Mucosa of descending colon (tissue), 3 donors: ENCODE results near the gene MIEF1. TPM values are rescaled to one million over a fixed set of nuclear protein-coding genes. Genes with fewer than 3 reads are reported as not detected.

Experiments used
- ATAC-seq: fragments of 200-7000 bp; cut with Tn5 transposase; one replicate; pipeline ENCODE4 v1.9.1; 2020; ENCODE audit warnings: mild to moderate bottlenecking, moderate library complexity
- DNase-seq, 3 donors: peaks; one replicate each; pipeline ENCODE4 v3.0.0-alpha.2; 2020
- H3K36me3 ChIP-seq: fragments of 200-600 bp; one replicate; pipeline ENCODE4 v1.8.0; 2021; ENCODE audit warnings: low read depth, mild to moderate bottlenecking
- H3K4me1 ChIP-seq: fragments of 200-600 bp; one replicate; pipeline ENCODE4 v1.8.0; 2021; ENCODE audit warnings: low read depth, mild to moderate bottlenecking
- H3K4me3 ChIP-seq: fragments of 200-600 bp; one replicate; pipeline ENCODE4 v1.8.0; 2021; ENCODE audit warnings: mild to moderate bottlenecking
- H3K9me3 ChIP-seq: fragments of 200-600 bp; one replicate; pipeline ENCODE4 v1.8.0; 2021; ENCODE audit warnings: mild to moderate bottlenecking
- intact Hi-C, 2 donors: fragments of 100-400 bp; cut with DNase I in 1 of 2; cut with micrococcal nuclease in 1 of 2; formaldehyde crosslinking; loops; one replicate each; pipeline versions ENCODE4 v1.11.0 to v1.11.1; 2022; cut with DNase I, micrococcal nuclease
- total RNA-seq, 3 donors: library from RNA; stranded (reverse); fragmentation: NEBNext Ultra II Directional in 2 of 3; extraction: Animal tissue kit (Norgen Biotek cat#: 25700) in 2 of 3; gene quantifications; one replicate each; pipeline versions ENCODE4 v1.2.1 to v1.2.4, GENCODE V29; 2021 to 2023
- TF ChIP-seq, protein P1 (sequence below): fragments of 200-600 bp; IDR thresholded peaks from one replicate; pipeline ENCODE4 v1.8.0; 2022; ENCODE audit warnings: antibody characterized with exemption, mild to moderate bottlenecking
- donor health status: DM: no; HTN: no; CAD: no; lungs with moderate emphysema.
- donor health status: DM: no; HTN: no; CAD: no.
- donor health status: DM: no; HTN: yes; CAD: no.

MIEF1 gene
- total RNA-seq, 3 donors from 2014 or later: 29.8 to 38.4 (median 34.0) TPM

DNA sequence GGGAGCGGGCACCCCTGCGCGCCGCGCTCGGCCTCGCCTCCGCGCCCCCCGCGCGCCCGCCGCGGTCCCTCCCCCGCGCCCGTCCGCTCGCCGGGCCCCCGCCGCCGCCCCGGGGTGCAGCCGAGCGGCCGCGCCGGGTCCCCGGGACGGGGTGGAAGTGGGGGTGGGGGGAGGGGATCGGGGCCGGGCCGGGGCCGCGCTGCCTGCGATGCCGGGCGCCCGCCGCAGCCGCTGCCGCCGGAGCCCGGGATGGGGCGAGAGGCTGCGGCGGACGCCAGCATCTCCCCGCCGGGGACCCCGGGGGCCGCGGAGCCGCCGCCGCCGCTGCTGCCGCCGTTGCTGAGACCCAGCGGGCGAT is 44.9 kb upstream of the MIEF1 start:
- Histone ChIP-seq H3K4me3 (no peak overlapping the region), H3K4me1 (peaks cover 2% of the 10 kb centered on the region), H3K9me3 (no peaks in the 10 kb centered on the region), H3K36me3 (no peaks in the 10 kb centered on the region)
- no peak for DNase-seq
- TF ChIP-seq, protein P1, sequence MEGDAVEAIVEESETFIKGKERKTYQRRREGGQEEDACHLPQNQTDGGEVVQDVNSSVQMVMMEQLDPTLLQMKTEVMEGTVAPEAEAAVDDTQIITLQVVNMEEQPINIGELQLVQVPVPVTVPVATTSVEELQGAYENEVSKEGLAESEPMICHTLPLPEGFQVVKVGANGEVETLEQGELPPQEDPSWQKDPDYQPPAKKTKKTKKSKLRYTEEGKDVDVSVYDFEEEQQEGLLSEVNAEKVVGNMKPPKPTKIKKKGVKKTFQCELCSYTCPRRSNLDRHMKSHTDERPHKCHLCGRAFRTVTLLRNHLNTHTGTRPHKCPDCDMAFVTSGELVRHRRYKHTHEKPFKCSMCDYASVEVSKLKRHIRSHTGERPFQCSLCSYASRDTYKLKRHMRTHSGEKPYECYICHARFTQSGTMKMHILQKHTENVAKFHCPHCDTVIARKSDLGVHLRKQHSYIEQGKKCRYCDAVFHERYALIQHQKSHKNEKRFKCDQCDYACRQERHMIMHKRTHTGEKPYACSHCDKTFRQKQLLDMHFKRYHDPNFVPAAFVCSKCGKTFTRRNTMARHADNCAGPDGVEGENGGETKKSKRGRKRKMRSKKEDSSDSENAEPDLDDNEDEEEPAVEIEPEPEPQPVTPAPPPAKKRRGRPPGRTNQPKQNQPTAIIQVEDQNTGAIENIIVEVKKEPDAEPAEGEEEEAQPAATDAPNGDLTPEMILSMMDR: no peak
- ATAC-seq: no peak
- intact Hi-C loops: no loop called here

DNA sequence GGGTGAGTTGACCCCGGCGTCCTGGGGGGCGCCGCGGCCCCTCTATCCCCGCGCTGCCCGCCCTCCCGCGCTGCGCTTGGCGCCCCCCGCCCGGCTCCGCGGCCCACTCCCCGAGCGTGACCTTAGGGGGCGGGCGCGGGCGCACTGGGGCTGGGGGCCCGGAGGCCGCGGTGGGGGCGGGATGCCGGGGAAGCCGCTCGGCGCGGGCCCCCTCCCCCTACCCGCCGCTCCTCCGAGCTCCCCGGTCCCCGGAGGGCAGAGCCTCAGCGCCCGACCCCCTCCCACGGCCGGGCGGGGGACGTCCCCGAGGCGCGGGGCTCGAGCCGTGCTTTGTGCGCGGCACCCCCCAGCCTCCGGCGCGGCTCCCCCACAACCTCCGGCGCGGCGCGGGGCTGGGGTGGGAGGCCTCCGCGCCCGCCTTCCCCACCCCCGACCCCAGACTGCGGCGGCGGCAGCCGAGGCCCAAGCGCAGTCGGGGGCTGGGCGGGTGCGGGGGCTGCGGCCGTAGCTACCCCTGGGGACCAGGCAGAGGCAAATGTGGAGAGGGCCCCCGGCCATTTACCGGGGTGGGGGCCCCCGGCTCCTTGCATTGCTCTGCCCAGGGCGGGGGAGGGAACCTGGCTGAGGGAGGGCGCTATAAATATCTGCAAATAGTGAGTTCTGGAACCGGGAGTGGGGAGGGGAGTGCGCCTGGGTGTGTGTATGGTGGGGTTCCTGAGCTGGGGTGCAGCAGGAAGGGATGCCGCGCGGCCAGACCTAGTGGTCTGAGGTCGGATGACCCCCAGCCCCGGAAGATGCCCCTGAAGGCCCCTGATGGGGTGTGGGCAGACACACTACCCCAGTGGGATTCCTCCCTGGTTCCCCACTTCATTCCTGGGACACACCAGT is 44.3 kb upstream of the MIEF1 start:
- Histone ChIP-seq H3K36me3 (no peaks in the 10 kb centered on the region), H3K9me3 (no peaks in the 10 kb centered on the region), H3K4me1 (peaks cover 2% of the 10 kb centered on the region), H3K4me3 (no peak overlapping the region)
- intact Hi-C loops: no loop called here
- ATAC-seq: no peak
- TF ChIP-seq, protein P1: no peak
- no peak for DNase-seq

DNA sequence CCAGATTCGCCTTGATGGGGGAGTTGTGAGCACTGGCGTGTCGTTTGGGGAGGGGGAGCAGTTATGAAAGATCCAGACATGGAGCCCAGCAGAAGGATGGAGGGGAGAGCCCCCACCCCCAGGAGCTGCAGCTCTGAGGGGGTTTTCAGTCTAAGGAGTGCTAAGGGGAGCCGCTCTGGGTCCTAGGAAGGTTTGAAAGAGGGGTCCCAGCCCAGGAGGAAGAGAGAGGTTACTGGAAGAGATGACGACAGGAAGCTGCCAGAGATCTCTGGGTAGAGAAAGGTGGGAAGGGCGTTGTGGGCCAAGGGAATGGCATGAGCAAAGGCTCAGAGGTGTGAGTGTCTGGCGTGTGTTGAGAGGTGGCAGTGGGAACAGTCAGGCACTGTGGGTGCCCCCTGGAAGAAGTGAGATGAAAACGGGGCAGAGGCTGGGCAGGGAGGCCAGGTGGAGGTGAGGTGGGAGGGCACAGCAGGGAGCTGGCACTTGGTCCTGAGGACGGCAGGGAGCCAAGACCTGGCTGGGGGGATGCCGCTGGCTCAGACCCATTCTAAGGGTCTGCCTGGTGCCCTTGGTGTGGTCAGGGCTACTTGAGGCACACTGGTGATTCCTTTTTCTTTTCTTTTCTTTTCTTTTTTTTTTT is 43.5 kb upstream of the MIEF1 start:
- TF ChIP-seq, protein P1: no peak
- ATAC-seq (no peak), DNase-seq (no peak)
- no peaks in the 10 kb centered on the region for H3K9me3 ChIP-seq
- intact Hi-C loops: no loop called here
- no peak overlapping the region for H3K4me3 ChIP-seq
- H3K36me3 ChIP-seq: no peaks in the 10 kb centered on the region
- H3K4me1 ChIP-seq: peaks cover 2% of the 10 kb centered on the region

DNA sequence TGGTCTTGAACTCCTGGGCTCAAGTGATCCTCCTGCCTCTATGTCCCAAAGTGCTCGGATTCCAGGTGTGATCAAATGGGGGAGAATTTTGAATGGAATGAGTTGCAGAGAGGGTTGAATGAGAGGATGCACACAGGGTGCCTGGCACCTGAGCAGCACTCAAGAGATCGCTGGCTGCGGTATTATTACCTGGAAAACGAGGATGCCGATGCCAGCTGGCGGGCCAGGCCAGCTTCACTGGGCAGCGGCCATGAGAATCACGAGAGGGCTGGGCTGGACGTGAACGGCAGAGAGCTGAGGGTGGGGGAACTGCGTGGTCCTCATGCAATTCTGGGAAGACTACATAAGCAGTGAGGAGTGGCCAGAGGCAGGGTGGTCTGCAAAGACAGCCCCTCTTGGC is 42.4 kb upstream of the MIEF1 start:
- ATAC-seq (no peak), DNase-seq (no peak)
- Histone ChIP-seq H3K9me3 (no peaks in the 10 kb centered on the region), H3K4me3 (no peak overlapping the region), H3K36me3 (no peaks in the 10 kb centered on the region), H3K4me1 (no peaks in the 10 kb centered on the region)
- intact Hi-C loops: no loop called here
- TF ChIP-seq, protein P1: no peak

DNA sequence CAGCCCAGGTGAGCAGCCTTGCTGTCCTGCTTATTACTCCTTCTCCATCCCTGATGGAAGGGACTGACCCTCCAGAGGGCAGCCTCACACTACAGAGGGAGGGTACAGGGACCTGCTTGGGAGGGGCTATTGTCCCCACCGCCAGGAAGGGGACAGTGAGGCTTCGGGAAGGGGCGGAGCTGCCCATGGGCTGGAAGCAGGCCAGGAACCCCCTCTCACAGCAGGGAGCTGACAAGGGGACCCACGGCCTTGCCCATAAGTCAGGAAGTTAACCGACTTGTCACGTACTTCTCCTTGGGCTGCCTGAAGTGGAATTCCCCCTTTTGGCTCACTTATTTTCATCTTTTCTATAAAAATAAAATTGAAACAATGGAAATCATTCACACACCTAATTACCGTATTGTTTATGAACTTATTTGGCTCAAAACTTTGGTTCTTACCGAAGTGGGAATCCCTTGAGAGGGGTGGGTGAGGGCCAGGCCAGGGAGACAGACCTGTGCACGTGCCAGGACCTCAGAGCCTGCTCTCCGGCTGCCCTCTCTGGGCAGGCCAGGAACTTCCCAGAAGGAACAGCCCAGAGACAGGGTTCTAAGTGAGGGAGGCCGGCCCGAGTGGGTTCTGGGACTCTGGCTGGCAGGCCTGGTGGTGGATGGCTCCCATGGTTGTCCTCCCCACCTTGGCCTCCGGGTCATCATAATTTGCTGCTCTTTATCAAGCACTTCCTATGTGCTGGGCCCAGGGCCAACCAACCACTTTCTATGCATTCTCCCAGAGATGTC is 39.5 kb upstream of the MIEF1 start:
- TF ChIP-seq, protein P1: no peak
- no peak for ATAC-seq
- Histone ChIP-seq H3K36me3 (no peaks in the 10 kb centered on the region), H3K4me1 (no peaks in the 10 kb centered on the region), H3K9me3 (no peaks in the 10 kb centered on the region), H3K4me3 (no peak overlapping the region)
- intact Hi-C loops: no loop called here
- no peak for DNase-seq
